H9 (cell line): Measurements from ENCODE around the gene ACOT8. TPM values are rescaled to one million over a fixed set of nuclear protein-coding genes. Genes with fewer than 3 reads are reported as not detected.

ENCODE experiments used
- DNase-seq: peaks from one replicate; pipeline ENCODE4 v3.0.0-alpha.2; 2017
- H2AFZ ChIP-seq: one replicate; pipeline ENCODE4 v1.6.1; 2013; ENCODE audit warnings: mild to moderate bottlenecking, low read length, control low read depth, moderate library complexity
- H2AK5ac ChIP-seq: 2 replicates; pipeline ENCODE4 v1.6.1; 2013; ENCODE audit warnings: low read length, control low read depth, mixed read lengths; ENCODE audit not compliant: insufficient read length
- H2BK120ac ChIP-seq: one replicate; pipeline ENCODE4 v1.6.1; 2013; ENCODE audit warnings: low read depth, mild to moderate bottlenecking, low read length, control low read depth, inconsistent platforms; ENCODE audit not compliant: poor library complexity, severe bottlenecking
- H2BK12ac ChIP-seq: 2 replicates; pipeline ENCODE4 v1.6.1; 2013; ENCODE audit warnings: low read length, control low read depth, mixed read lengths, low read depth; ENCODE audit not compliant: insufficient read length
- H2BK15ac ChIP-seq: 2 replicates; pipeline ENCODE4 v1.6.1; 2013; ENCODE audit warnings: low read depth, low read length, control low read depth
- H2BK20ac ChIP-seq: one replicate; pipeline ENCODE4 v1.6.1; 2013; ENCODE audit warnings: low read depth, mild to moderate bottlenecking, low read length, control low read depth, inconsistent platforms; ENCODE audit not compliant: poor library complexity, severe bottlenecking
- H2BK5ac ChIP-seq: 2 replicates; pipeline ENCODE4 v1.6.1; 2013; ENCODE audit warnings: low read length, control low read depth, mixed read lengths; ENCODE audit not compliant: insufficient read length
- H3K14ac ChIP-seq: 2 replicates; pipeline ENCODE4 v1.6.1; 2013; ENCODE audit warnings: low read length, control low read depth; ENCODE audit not compliant: insufficient read depth
- H3K18ac ChIP-seq: 2 replicates; pipeline ENCODE4 v1.6.1; 2013; ENCODE audit warnings: low read depth, mild to moderate bottlenecking, mixed read lengths, low read length, control low read depth; ENCODE audit not compliant: insufficient read length
- H3K23ac ChIP-seq: 2 replicates; pipeline ENCODE4 v1.6.1; 2013; ENCODE audit warnings: low read length, control low read depth, mixed read lengths, low read depth; ENCODE audit not compliant: insufficient read length
- H3K23me2 ChIP-seq: 2 replicates; pipeline ENCODE4 v1.6.1; 2013; ENCODE audit warnings: low read depth, mild to moderate bottlenecking, mixed read lengths, low read length, control low read depth; ENCODE audit not compliant: insufficient read length, poor library complexity, severe bottlenecking
- H3K27ac ChIP-seq: 2 replicates; pipeline ENCODE4 v1.5.1; 2013; ENCODE audit warnings: low read length, control low read depth, mixed read lengths, low read depth; ENCODE audit not compliant: insufficient read length
- H3K27me3 ChIP-seq: 2 replicates; pipeline ENCODE4 v1.6.1; 2013; ENCODE audit warnings: low read length, control low read depth, inconsistent platforms; ENCODE audit not compliant: insufficient read depth
- H3K4ac ChIP-seq: 2 replicates; pipeline ENCODE4 v1.6.1; 2013; ENCODE audit warnings: low read depth, mild to moderate bottlenecking, control low read depth, inconsistent platforms, low read length, moderate library complexity
- H3K4me1 ChIP-seq: 2 replicates; pipeline ENCODE4 v1.6.1; 2013; ENCODE audit warnings: low read length, control low read depth, inconsistent platforms; ENCODE audit not compliant: insufficient read depth
- H3K4me2 ChIP-seq: 2 replicates; pipeline ENCODE4 v1.6.1; 2013; ENCODE audit warnings: low read length, control low read depth, mixed read lengths; ENCODE audit not compliant: insufficient read length, insufficient read depth
- H3K56ac ChIP-seq: 2 replicates; pipeline ENCODE4 v1.6.1; 2013; ENCODE audit warnings: low read depth, mild to moderate bottlenecking, mixed read lengths, low read length, control low read depth; ENCODE audit not compliant: insufficient read length
- H3K79me1 ChIP-seq: 2 replicates; pipeline ENCODE4 v1.6.1; 2013; ENCODE audit warnings: low read depth, mild to moderate bottlenecking, moderate library complexity, low read length, control low read depth, inconsistent platforms; ENCODE audit not compliant: insufficient read depth, poor library complexity, severe bottlenecking
- H3K79me2 ChIP-seq: 2 replicates; pipeline ENCODE4 v1.6.1; 2013; ENCODE audit warnings: low read length, control low read depth, inconsistent platforms; ENCODE audit not compliant: insufficient read depth
- H3K9ac ChIP-seq: 2 replicates; pipeline ENCODE4 v1.6.1; 2013; ENCODE audit warnings: low read length, control low read depth, mixed read lengths; ENCODE audit not compliant: insufficient read length; ENCODE audit errors: extremely low read depth
- H3K9me3 ChIP-seq: one replicate; pipeline ENCODE4 v1.6.1; 2013; ENCODE audit warnings: low read depth, low read length, inconsistent platforms; ENCODE audit not compliant: control insufficient read depth
- H3T11ph ChIP-seq: one replicate; pipeline ENCODE4 v1.6.1; 2013; ENCODE audit warnings: mild to moderate bottlenecking, low read length, control low read depth, inconsistent platforms
- H4K20me1 ChIP-seq: one replicate; pipeline ENCODE4 v1.6.1; 2013; ENCODE audit not compliant: control insufficient read depth, insufficient read length, insufficient read depth
- H4K5ac ChIP-seq: 2 replicates; pipeline ENCODE4 v1.6.1; 2013; ENCODE audit warnings: low read depth, mild to moderate bottlenecking, mixed read lengths, low read length, control low read depth; ENCODE audit not compliant: insufficient read length
- H4K8ac ChIP-seq: replicated peaks from 2 replicates; pipeline ENCODE4 v1.6.1; 2013; ENCODE audit warnings: low read length, control low read depth, mixed read lengths, low read depth; ENCODE audit not compliant: insufficient read length
- H4K91ac ChIP-seq: 2 replicates; pipeline ENCODE4 v1.6.1; 2013; ENCODE audit warnings: low read depth, mild to moderate bottlenecking, moderate library complexity, mixed read lengths, low read length, control low read depth; ENCODE audit not compliant: insufficient read length
- H3K27ac Mint-ChIP-seq, 3 experiments: 2 replicates in 2 of 3; 3 replicates in 1 of 3; pipeline ENCODE4 v1.8.0; 2020 to 2021; ENCODE audit warnings: mixed read lengths in 3 of 3, mild to moderate bottlenecking in 1 of 3, moderate library complexity in 1 of 3
- H3K27me3 Mint-ChIP-seq: 2 replicates; pipeline ENCODE4 v1.8.0; 2021; ENCODE audit warnings: low read depth, mild to moderate bottlenecking, moderate library complexity, mixed read lengths
- H3K36me3 Mint-ChIP-seq, 3 experiments: 2 replicates in 2 of 3; 3 replicates in 1 of 3; pipeline ENCODE4 v1.8.0; 2020 to 2021; ENCODE audit warnings: low read depth in 3 of 3, mixed read lengths in 3 of 3; ENCODE audit not compliant: insufficient read depth in 1 of 3
- H3K4me1 Mint-ChIP-seq, 2 experiments: 2 replicates each; pipeline ENCODE4 v1.8.0; 2020; ENCODE audit warnings: mixed read lengths in 2 of 2
- H3K4me3 Mint-ChIP-seq, 2 experiments: 2 replicates in 1 of 2; 3 replicates in 1 of 2; pipeline ENCODE4 v1.8.0; 2020 to 2021; ENCODE audit warnings: mild to moderate bottlenecking in 2 of 2, mixed read lengths in 2 of 2, moderate library complexity in 1 of 2
- H3K9me3 Mint-ChIP-seq, 2 experiments: 2 replicates in 1 of 2; 3 replicates in 1 of 2; pipeline ENCODE4 v1.8.0; 2020; ENCODE audit warnings: mild to moderate bottlenecking in 2 of 2, mixed read lengths in 2 of 2, moderate library complexity in 1 of 2
- CTCF ChIP-seq: fragments of 200-600 bp; sonication (generic); conservative IDR thresholded peaks from 3 replicates; pipeline ENCODE4 v1.8.0; 2021; ENCODE audit warnings: antibody characterized with exemption, mild to moderate bottlenecking
- WGBS: extraction: QIAGEN DNeasy Blood & Tissue Kit; methylation state at CpG from one replicate; pipeline ENCODE4 v1.1.7; 2013; ENCODE audit warnings: missing lambda C conversion rate, low lambda C conversion rate, mixed read lengths; ENCODE audit not compliant: insufficient read length; ENCODE audit errors: extremely low coverage; 5-methylcytosine and 5-hydroxymethylcytosine counted together
- total RNA-seq: library from RNA; stranded (reverse); gene quantifications from 2 replicates; pipeline ENCODE4 v1.2.1, GENCODE V29; 2021

Gene ACOT8
- total RNA-seq, 1 experiment from 2014 or later = 26.7 TPM

DNA sequence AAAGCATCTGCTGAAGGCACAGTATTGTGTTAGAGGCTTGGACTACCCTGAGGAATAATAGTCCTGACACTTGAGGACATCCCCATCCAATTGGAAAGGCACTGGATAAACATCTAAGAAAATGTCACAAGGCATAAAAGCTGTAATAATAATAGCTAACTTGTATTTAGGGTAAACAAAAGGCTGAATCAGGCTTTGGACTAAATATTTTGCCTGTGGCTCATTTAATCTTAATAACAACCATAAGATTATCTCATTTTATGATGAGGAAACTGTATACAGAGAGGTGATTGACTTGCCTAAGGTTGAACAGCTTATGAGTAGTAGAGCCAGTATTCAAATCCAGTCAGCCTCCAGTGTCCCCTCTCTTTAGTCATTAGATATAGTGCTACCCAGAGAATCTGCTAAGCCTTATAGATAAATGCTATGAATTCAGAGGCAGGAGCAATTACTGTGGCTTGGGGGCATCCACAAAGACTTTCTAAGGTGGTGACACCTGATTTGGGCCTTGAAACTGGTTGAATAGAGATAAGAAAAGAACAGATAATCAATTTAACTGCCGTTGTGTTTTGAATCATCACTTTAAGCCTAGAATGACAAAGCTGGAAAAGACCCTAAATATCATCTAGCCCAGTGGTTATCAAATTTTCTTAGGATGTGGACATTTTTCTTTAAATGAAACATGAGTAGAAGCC lies 16.4 kb upstream of the ACOT8 start:
- H2BK15ac ChIP-seq = no peak overlapping the region
- Mint-ChIP-seq H3K27me3 (no peaks in the 10 kb centered on the region), H3K27ac (no peak overlapping the region), H3K4me1 (no peaks in the 10 kb centered on the region), H3K4me3 (no peak overlapping the region), H3K9me3 (no peaks in the 10 kb centered on the region), H3K36me3 (peaks cover 0 to 12% (median 0%) of the 10 kb centered on the region in 3 experiments; a peak in 3 of 7 replicates)
- H3K9me3 ChIP-seq = no peaks in the 10 kb centered on the region
- H3K4me1 ChIP-seq = no peaks in the 10 kb centered on the region; the same call in 1 of the 2 replicates
- no peak for DNase-seq
- H3K4me2 ChIP-seq = no peak overlapping the region
- H3K14ac ChIP-seq = no peak overlapping the region
- no peaks in the 10 kb centered on the region for H3K79me1 ChIP-seq
- H4K20me1 ChIP-seq = no peaks in the 10 kb centered on the region
- H3K23ac ChIP-seq = no peak overlapping the region
- no peak overlapping the region for H4K91ac ChIP-seq
- H3K23me2 ChIP-seq = no peaks in the 10 kb centered on the region
- no peaks in the 10 kb centered on the region for H3K27me3 ChIP-seq
- H2BK20ac ChIP-seq = no peak overlapping the region
- no peaks in the 10 kb centered on the region for H3K79me2 ChIP-seq
- H2BK120ac ChIP-seq = no peak overlapping the region
- no peak overlapping the region for H2BK5ac ChIP-seq
- no peak for TF ChIP-seq CTCF
- no peak overlapping the region for H3K56ac ChIP-seq
- H3K9ac ChIP-seq = no peak overlapping the region
- H2AK5ac ChIP-seq = no peak overlapping the region
- no peak overlapping the region for H3T11ph ChIP-seq
- H3K18ac ChIP-seq = no peak overlapping the region
- no CpG with 5 or more reads among the region's 1 CpG for WGBS
- H3K4ac ChIP-seq = no peak overlapping the region
- no peak overlapping the region for H2BK12ac ChIP-seq
- no peak overlapping the region for H3K27ac ChIP-seq
- H2AFZ ChIP-seq = no peak overlapping the region
- H4K8ac ChIP-seq = no peak overlapping the region
- H4K5ac ChIP-seq = no peak overlapping the region
